Rectal smooth muscle tissue (tissue), 1 donor: Measurements from ENCODE around the gene KCNT2.

Experiments used
- H3K27ac ChIP-seq: one replicate; pipeline ENCODE4 v1.7.0; 2013; ENCODE audit warnings: low read depth, low read length, inconsistent platforms
- H3K27me3 ChIP-seq: one replicate; pipeline ENCODE4 v1.7.0; 2013; ENCODE audit warnings: low read length; ENCODE audit not compliant: control insufficient read depth, insufficient read depth
- H3K36me3 ChIP-seq: one replicate; pipeline ENCODE4 v1.7.0; 2013; ENCODE audit warnings: low read length; ENCODE audit not compliant: control insufficient read depth, insufficient read depth
- H3K4me1 ChIP-seq: one replicate; pipeline ENCODE4 v1.7.0; 2013; ENCODE audit warnings: low read length; ENCODE audit not compliant: control insufficient read depth, insufficient read depth
- H3K4me3 ChIP-seq: one replicate; pipeline ENCODE4 v1.7.0; 2013; ENCODE audit warnings: low read length
- H3K9ac ChIP-seq: one replicate; pipeline ENCODE4 v1.7.0; 2013; ENCODE audit warnings: low read length

Gene KCNT2

DNA sequence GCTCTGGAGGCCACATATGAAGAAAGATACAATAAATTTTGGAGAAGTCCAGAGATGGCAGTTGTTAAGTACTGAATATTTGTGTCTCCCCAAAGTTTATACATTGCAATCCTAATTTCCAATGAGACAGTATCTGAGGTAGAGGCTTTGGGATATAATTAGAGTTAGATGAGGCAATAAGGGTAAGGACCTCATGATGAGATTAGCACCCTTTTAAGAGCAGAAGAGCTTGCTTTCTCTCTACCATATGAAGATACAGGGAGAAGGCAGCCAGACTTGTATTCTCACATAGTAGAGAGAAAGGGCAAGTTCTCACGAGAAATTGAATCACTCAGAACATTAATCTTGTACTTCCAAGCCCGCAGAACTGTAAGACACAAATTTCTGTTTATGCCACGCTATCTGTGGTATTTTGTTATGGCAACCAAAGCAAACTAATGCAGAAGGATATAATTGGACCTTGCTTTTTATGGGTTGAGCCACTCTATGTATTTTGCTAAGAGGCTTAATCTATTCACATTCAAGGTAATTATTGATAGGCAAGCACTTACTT is 430.1 kb downstream of the KCNT2 start:
- no peaks in the 10 kb centered on the region for H3K4me1 ChIP-seq
- no peak overlapping the region for H3K4me3 ChIP-seq
- no peaks in the 10 kb centered on the region for H3K36me3 ChIP-seq
- H3K27me3 ChIP-seq: no peaks in the 10 kb centered on the region
- H3K9ac ChIP-seq: no peak overlapping the region
- no peak overlapping the region for H3K27ac ChIP-seq
